Epithelial cell of esophagus (primary cell): Measurements from ENCODE around the gene TBC1D7.

Experiments used
- DNase-seq: peaks from one replicate; pipeline ENCODE4 v3.0.0; 2010; ENCODE audit warnings: low read depth
- H3K4me3 ChIP-seq: 2 replicates; pipeline ENCODE4 v1.5.1; 2011; ENCODE audit warnings: mild to moderate bottlenecking, low read length, control low read depth
- TF ChIP-seq, protein P1 (sequence below): IDR thresholded peaks from 2 replicates; pipeline ENCODE4 v1.5.1; 2011; ENCODE audit warnings: low read depth, mild to moderate bottlenecking, low read length, control low read depth, inconsistent platforms; ENCODE audit not compliant: insufficient read depth; ENCODE audit errors: missing control alignments

TBC1D7 gene

DNA sequence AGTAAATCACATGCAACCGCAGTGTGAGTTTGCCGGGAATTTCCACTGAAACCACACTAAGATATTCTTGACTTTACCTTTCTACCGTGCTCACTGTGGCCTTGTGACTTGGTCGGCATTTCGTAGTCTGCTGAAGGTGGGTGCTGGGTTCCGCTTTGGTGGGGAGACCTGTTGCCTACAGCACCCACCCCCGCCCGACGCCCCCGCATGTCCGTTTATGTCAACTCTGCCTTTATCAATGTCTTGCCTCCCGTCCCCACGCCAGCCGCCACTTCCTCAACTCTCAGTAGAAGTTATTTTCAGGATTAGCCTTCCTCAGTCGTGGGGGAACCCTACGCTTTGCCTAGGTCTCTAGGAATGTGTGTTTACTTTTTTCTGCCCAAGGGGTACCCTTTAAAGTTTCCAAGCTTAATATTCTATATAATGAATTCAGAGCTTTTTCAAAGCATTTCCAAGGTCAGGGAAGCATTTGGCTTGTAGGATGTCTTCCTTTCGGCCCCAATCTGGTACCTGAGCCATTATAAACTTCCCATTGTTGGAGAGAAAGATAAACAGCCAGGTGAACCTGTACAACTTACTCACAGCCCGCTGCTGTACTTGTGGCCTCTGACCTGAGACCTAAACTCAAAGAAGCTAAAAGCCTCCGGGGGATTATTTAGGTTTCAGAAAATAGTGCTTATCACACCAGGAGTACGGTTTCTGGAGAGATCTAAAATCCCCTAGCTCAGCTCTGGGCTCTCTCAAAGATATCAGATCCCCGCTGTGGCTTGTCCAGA lies 54.2 kb downstream of the TBC1D7 start:
- no peak for DNase-seq
- TF ChIP-seq, protein P1, sequence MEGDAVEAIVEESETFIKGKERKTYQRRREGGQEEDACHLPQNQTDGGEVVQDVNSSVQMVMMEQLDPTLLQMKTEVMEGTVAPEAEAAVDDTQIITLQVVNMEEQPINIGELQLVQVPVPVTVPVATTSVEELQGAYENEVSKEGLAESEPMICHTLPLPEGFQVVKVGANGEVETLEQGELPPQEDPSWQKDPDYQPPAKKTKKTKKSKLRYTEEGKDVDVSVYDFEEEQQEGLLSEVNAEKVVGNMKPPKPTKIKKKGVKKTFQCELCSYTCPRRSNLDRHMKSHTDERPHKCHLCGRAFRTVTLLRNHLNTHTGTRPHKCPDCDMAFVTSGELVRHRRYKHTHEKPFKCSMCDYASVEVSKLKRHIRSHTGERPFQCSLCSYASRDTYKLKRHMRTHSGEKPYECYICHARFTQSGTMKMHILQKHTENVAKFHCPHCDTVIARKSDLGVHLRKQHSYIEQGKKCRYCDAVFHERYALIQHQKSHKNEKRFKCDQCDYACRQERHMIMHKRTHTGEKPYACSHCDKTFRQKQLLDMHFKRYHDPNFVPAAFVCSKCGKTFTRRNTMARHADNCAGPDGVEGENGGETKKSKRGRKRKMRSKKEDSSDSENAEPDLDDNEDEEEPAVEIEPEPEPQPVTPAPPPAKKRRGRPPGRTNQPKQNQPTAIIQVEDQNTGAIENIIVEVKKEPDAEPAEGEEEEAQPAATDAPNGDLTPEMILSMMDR: no peak
- H3K4me3 ChIP-seq: no peak overlapping the region

DNA sequence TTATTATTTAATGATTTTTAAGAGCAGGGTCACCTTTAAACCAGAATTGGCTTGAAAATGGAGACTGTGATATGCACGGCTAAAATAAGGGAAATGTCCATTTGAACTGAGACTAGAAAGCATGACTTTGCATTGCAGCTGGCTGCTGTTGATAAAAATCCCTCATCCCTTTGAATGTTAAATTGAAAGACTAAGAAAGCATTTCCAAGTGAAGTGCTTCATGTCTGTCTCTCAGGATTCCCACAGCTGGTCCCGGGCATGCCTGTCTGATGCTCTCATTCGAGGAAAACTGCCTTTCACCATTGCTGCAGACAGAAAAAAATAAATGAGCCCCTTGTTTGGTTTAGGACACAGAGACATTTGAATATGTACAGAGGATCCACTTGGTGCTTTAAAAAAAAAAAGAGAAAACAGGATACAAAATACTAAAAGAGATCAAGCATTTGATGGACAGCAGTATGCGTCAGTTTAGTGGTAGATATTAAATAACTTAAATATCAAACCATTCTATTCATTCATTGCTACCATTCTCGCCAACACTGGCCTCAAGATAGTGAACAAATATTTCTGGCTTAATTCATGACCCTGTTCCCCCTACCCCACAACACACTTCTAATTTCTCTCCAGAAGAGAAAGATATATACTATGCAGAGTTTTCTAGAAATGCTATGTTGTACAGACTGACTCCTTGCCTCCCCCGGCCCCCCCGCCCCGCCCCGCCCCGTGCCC lies 55.0 kb downstream of the TBC1D7 start:
- H3K4me3 ChIP-seq: no peak overlapping the region
- DNase-seq: no peak

GRCh38 chr6:13272131-13273046 lies 55.9 kb downstream of the TBC1D7 start:
- no peak for DNase-seq
- TF ChIP-seq, protein P1: no peak
- no peak overlapping the region for H3K4me3 ChIP-seq

More for the DNA sequence above, 55.0 kb downstream of the TBC1D7 start:
- TF ChIP-seq, protein P1: no peak

DNA sequence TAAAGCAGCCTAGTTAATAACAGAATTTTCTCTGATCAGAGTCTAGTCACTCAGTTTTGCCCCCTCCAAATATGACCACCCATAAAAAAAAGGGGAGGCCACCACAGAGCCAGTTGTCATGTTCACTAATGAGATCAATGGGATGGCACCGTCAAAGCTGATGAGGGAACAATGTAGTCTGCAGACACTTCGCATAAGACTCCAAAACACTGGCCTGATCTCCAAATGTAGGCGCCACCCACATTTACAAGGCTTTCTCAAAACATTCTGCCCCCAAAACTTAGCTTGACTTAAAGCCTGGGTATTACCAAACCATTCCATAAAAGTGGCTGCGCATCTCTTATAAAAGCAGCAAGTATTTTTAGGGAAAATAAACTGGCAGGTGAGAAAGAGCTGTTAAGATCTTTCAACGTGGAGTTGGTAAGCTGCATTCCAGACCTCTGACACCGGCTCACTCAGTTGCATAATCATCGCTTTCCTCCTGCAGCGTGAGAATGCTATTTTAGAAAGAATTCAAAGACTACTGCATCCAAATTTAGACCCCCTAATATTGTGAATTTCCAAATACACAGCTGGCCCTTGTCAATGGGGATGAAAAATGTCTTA lies 59.3 kb downstream of the TBC1D7 start:
- TF ChIP-seq, protein P1: no peak
- DNase-seq: peak; percentile 81
- no peak overlapping the region for H3K4me3 ChIP-seq

DNA sequence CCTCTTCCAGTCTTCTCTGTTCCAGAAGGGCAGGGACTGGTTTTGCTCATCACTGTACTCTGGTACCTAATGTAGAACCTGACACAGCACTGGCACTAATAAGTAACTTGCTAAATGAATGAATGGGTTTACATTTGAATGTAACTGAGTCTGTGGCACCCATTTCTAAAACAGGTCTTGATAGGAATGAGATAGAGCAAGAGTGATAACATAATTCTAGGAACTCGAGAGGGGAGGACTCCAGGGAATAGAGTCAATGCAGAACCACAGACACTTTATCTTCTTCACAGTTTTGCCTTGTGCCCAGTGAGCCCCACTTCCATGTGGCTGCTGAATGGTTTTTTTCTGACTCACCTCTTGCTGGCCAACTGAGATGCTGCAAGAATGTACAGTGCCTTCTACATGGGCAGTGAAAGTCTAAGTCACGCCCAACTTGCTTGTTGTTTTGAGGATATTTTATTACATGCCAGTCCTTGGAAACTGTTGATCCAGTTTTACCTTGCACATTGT lies 61.1 kb downstream of the TBC1D7 start:
- TF ChIP-seq, protein P1: no peak
- no peak overlapping the region for H3K4me3 ChIP-seq
- peak; percentile 54 for DNase-seq

GRCh38 chr6:13263669-13264068 lies 64.7 kb downstream of the TBC1D7 start:
- H3K4me3 ChIP-seq: no peak overlapping the region
- TF ChIP-seq, protein P1: no peak
- no peak for DNase-seq
